HG03066 (cell line): ENCODE measurements around the gene CHP2.
"Not testable (repeated sequence)": the region's sequence is repeated elsewhere in the genome, so short reads cannot be mapped to it uniquely, and the experiment has no call there.

Experiments used
- ATAC-seq: cut with Tn5 transposase; IDR thresholded peaks from one replicate; pipeline ENCODE4 v1.9.1; 2021; ENCODE audit warnings: low read depth; ENCODE audit not compliant: unreplicated experiment

Gene CHP2

DNA sequence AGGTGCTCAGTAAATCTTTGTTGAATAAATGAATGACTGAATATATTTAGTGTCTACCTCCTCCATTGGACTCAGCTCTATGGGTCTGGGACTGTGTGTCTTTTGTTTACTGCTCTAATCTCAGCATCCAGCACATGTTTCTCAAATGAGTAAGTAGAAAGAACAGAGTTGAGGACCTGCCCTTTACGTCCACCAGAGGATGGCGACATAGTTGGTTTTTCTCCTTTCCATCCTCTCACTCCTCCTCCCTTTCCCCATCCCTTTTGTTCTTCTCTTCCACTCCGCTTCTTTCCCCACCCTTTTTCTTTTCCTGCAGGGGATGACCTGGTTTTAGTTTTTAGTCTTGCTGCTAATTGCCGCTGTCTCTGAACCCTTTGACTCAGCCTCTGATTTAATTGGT lies 12.1 kb upstream of the CHP2 start:
- ATAC-seq = no peak

- no peak for ATAC-seq
Measured at GRCh38 chr16:23745263-23745662, 9.6 kb upstream of the CHP2 start.

DNA sequence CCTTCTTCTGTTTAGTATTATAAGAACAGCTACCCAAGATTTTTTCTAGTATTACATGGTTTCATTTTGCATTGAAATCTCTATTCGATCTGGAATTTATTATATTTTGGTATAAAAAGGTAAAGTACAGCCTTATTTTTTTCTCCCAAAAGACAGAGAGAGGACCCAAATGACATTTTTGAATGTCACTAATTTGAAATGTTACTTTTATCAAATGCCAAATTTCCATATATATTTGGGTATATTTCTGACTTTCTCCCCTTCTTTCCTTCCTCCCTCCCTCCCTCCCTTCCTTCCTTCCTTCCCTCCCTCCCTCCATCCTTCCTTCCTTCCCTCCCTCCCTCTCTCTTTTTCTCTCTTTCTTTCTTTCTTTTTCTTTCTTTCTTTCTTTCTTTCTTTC lies 6.2 kb upstream of the CHP2 start:
- ATAC-seq = no peak

GRCh38 chr16:23751053-23751452 lies 3.8 kb upstream of the CHP2 start:
- ATAC-seq = not testable (repeated sequence)

- ATAC-seq = no peak
Measured at GRCh38 chr16:23753908-23754593, 775 bp upstream of the CHP2 start.

DNA sequence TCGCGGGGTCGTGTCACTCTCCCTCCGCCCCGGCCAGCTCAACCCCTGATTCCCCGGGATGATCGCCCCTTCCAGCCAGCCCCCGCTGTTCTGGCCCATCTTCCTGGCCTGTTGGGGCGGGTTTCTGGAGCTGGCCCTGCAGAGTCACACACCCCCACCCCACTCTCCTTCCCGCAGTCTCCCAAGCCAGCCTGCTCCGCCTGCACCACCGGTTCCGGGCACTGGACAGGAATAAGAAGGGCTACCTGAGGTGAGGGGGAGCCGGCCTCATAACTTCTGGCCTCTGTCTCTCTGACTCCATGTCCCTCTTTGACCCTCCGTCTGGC lies 621 bp downstream of the CHP2 start:
- ATAC-seq = no peak

- ATAC-seq = no peak
Measured at GRCh38 chr16:23757116-23757515, 2.3 kb downstream of the CHP2 start.

DNA sequence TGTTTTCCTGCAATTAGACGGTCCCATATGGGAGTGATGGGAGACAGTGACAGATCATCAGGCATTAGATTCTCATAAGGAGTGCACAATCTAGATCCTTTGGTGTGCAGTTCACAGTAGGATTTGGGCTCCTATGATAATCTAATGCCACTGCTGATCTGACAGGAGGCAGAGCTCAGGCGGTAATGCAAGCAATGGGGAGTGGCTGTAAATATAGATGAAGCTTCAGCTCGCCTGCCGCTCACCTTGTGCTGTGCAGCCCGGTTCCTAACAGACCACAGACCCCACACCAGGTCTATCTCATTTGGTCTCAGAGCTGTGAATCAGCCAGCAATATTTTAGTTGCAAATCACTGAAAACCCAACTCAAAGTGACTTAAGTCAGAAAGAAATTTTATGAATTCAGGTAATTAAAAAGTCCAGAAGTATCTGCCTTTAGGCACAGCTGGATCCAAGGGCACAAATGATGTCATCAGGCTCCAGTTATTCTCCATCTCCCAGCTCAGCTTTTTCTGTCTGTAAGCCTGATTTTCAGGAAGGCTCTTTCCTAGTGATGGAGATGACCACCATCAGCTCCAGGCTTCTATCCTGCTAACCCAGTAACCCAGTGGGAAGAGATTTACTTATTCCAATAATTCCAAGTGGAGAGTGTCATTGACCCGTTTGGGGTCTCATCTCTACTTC lies 3.3 kb downstream of the CHP2 start:
- no peak for ATAC-seq

DNA sequence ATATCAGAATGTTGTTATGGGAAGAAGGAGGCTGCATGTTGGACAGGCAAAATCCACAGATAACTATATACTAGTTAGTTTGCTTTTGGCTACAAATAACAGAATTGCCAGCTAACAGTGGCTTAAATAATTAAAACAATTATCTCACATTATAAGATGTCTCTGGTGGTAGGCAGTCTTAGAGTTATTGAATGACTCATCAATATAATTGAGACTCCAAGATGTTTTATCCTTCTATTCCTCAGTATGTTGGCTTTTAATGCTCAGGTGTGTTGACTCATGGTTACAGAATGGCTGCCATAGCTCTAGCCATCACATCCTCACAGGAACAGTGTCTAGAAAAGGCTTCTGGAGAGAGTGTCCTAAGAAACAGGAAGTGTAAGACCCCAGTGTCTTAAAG lies 11.1 kb downstream of the CHP2 start:
- no peak for ATAC-seq

- ATAC-seq = no peak
Measured at GRCh38 chr16:23768581-23768980, 13.8 kb downstream of the CHP2 start.

- no peak for ATAC-seq
Measured at GRCh38 chr16:23771027-23771426, 16.2 kb downstream of the CHP2 start.

- ATAC-seq = no peak
Measured at GRCh38 chr16:23771642-23772041, 16.8 kb downstream of the CHP2 start.

DNA sequence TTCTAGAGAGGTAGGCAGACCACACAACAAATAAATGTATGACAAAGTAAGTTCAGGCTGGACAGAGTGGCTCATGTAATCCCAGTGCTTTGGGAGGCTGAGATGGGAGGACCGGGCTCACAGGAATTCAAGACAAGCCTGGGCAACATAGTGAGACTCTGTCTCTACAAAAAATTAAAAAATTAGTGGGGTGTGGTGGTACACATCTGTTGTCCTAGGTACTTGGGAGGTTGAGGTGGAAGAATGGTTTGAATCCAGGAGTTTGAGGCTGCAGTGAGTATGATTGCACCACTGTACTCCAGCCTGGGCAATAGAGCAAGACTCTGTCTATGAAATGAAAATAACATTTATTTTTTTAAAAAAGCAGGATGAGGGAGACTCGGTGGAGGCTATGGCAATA lies 18.5 kb downstream of the CHP2 start:
- ATAC-seq = no peak

GRCh38 chr16:23781176-23781575 lies 26.4 kb downstream of the CHP2 start:
- no peak for ATAC-seq

DNA sequence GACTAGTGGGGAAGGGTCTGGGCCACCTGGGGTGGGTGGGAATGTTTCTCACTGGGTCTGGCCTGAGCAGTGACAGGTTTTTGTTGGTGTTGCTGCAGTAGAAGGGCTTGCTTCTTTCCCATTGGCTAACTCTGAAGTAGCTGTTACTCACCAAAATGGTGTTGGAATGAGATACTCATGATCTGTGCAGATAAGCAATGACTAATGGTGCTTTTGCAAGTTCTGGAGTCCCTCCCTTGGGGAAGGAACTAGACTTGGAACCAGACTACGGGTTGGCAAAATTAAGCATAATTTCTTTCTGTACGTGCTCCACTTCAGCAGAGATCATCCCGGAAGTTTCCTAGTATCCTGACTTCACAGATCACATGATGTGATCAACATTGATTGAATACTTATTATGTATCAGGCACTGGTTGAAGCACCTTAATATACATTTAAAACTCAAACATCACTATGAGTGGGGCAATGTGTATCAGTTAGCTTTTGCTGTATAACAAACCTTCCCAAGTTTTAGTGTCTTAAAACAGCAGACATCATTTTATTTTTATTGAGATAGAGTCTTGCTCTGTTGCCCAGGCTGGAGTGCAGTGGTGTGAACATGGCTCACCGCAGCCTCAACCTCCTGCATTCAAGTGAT lies 30.1 kb downstream of the CHP2 start:
- ATAC-seq = no peak

- no peak for ATAC-seq
Measured at GRCh38 chr16:23785842-23786241, 31.0 kb downstream of the CHP2 start.

GRCh38 chr16:23786964-23787561 lies 32.2 kb downstream of the CHP2 start:
- ATAC-seq = no peak

- ATAC-seq = no peak
Measured at GRCh38 chr16:23788685-23789084, 33.9 kb downstream of the CHP2 start.

- no peak for ATAC-seq
Measured at GRCh38 chr16:23795378-23795777, 40.6 kb downstream of the CHP2 start.

DNA sequence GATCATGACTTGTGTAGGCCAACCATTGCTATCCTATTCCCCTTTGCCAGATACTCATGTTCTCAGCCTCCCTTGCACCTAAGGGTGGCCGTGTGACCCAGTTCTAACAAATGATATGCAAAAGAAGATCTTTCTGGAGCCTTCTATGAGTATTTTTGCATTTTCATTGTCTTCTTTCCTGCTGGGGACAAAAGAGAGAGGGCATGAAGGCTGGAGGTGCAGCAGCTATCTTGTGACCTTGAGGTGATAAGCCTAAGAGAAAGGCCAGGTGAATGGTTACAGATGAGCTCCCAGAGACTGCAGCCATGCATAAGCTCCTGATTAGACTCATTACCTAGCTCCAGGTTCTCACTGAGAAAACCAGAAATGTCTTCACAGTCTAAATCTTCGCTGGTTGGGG lies 42.1 kb downstream of the CHP2 start:
- no peak for ATAC-seq

GRCh38 chr16:23801378-23801777 lies 46.6 kb downstream of the CHP2 start:
- no peak for ATAC-seq

GRCh38 chr16:23802776-23803175 lies 48.0 kb downstream of the CHP2 start:
- ATAC-seq = no peak
